A549 treated with Hydrocortisone at 1 μM for 4 hours (cell line): ENCODE data around the gene TBC1D3C. TPM values are rescaled to one million over a fixed set of nuclear protein-coding genes. Genes with fewer than 3 reads are reported as not detected.

ENCODE experiments used
- total RNA-seq: library from RNA; stranded (reverse); fragments of 200-300 nt; extraction: Qiagen RNA extraction; gene quantifications from 5 replicates; pipeline ENCODE4 v1.2.3, GENCODE V29; 2022

TBC1D3C gene
- 0.06 TPM in 1 of 5 replicates, not detected in the others for total RNA-seq

DNA sequence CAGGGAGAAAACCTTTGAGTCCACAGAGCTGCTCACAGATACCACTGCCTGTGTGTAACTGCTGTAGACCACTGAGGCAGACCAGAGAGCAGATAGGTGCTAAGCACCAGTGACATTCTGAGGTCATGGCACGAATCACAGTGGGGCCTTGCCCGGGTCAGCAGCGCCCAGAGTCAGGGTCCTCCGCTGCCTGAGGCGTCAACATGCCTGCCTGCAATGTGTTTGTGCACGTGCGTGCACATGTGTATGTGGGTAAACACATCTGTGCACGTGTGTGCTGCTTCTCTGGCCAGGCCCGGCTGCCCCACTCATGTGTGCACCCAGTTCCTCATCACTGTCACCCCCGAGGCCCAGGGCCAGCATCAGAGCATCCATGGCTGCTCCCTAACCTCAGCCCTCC lies at the start of gene TBC1D3C:
Gene TBC1D3C, minus strand, starts transcription at position 101 of the 400 bp plus-strand sequence. CDS start 1,568 bp downstream, outside the sequence.

Other genes starting within 250 kb of the TBC1D3C start
- not detected in 5 replicates for gene TBC1D3K, start 144.2 kb downstream of the TBC1D3C start, total RNA-seq
- gene TBC1D3L, start 79.6 kb downstream of the TBC1D3C start, total RNA-seq = 9.0 to 12.6 TPM (median 11.7 TPM) in 5 replicates
- gene TBC1D3D, start 64.7 kb downstream of the TBC1D3C start, total RNA-seq = not detected in 5 replicates
- gene TBC1D3E, start 59.3 kb upstream of the TBC1D3C start, total RNA-seq = not detected in 5 replicates
- gene TBC1D3, start 123.9 kb upstream of the TBC1D3C start, total RNA-seq = not detected in 5 replicates
- gene MRPL45, start 228.5 kb upstream of the TBC1D3C start, total RNA-seq = 59.6 to 65.9 TPM (median 63.6 TPM) in 5 replicates